CD8-positive, alpha-beta memory T cell (primary cell): Measurements from ENCODE around the gene IVNS1ABP. TPM values are rescaled to one million over a fixed set of nuclear protein-coding genes. Genes with fewer than 3 reads are reported as not detected.
A peak's percentile ranks its signal among the peaks of the same experiment; 100 is the strongest.

Experiments used
- CTCF ChIA-PET: fragments of 350-600 bp; sonication (Branson Sonifier 250); formaldehyde crosslinking; loops from one replicate; lab custom pipeline; 2021; ENCODE audit warnings: antibody characterized with exemption; lab: Charles Lee
- POLR2A ChIA-PET: fragments of 350-600 bp; sonication (Branson Sonifier 250); formaldehyde crosslinking; loops from one replicate; lab custom pipeline; 2021; ENCODE audit warnings: antibody characterized with exemption; lab: Charles Lee
- DNase-seq, 5 donors: peaks; one replicate each; pipeline versions ENCODE4 v3.0.0 to v3.0.0-alpha.2; 2020 to 2022; ENCODE audit warnings: mixed read lengths in 1 of 5
- H3K27ac ChIP-seq: one replicate; pipeline ENCODE4 v1.7.0; 2013; ENCODE audit warnings: low read depth, mild to moderate bottlenecking, low read length, moderate library complexity
- H3K27me3 ChIP-seq: 2 replicates; pipeline ENCODE4 v1.7.0; 2013; ENCODE audit warnings: low read length, mild to moderate bottlenecking; ENCODE audit not compliant: insufficient read depth, poor library complexity, severe bottlenecking
- H3K36me3 ChIP-seq: 2 replicates; pipeline ENCODE4 v1.7.0; 2013; ENCODE audit warnings: mild to moderate bottlenecking, low read length, moderate library complexity; ENCODE audit not compliant: insufficient read depth
- H3K4me1 ChIP-seq: 2 replicates; pipeline ENCODE4 v1.7.0; 2013; ENCODE audit warnings: mild to moderate bottlenecking, low read length, moderate library complexity; ENCODE audit not compliant: insufficient read depth
- H3K4me3 ChIP-seq: 2 replicates; pipeline ENCODE4 v1.7.0; 2013; ENCODE audit warnings: mild to moderate bottlenecking, low read length
- H3K9me3 ChIP-seq: 2 replicates; pipeline ENCODE4 v1.7.0; 2013; ENCODE audit warnings: mild to moderate bottlenecking, low read length
- H3K27ac Mint-ChIP-seq, 8 donors: one replicate each; pipeline ENCODE4 v1.8.0; 2020 to 2021; ENCODE audit warnings: mixed read lengths in 8 of 8, mild to moderate bottlenecking in 6 of 8, inconsistent platforms in 3 of 8, moderate library complexity in 3 of 8
- H3K27me3 Mint-ChIP-seq, 2 donors: one replicate each; pipeline ENCODE4 v1.8.0; 2020 to 2021; ENCODE audit warnings: mixed read lengths in 2 of 2, mild to moderate bottlenecking in 1 of 2, moderate library complexity in 1 of 2
- H3K36me3 Mint-ChIP-seq, 3 donors: one replicate each; pipeline ENCODE4 v1.8.0; 2020 to 2021; ENCODE audit warnings: mixed read lengths in 3 of 3, inconsistent platforms in 1 of 3, mild to moderate bottlenecking in 1 of 3
- H3K4me1 Mint-ChIP-seq, 3 donors: one replicate each; pipeline ENCODE4 v1.8.0; 2020 to 2021; ENCODE audit warnings: mixed read lengths in 3 of 3, inconsistent platforms in 1 of 3, mild to moderate bottlenecking in 1 of 3
- H3K4me3 Mint-ChIP-seq, 7 donors: one replicate each; pipeline ENCODE4 v1.8.0; 2020 to 2021; ENCODE audit warnings: mixed read lengths in 7 of 7, mild to moderate bottlenecking in 6 of 7, moderate library complexity in 4 of 7, inconsistent platforms in 2 of 7
- H3K9me3 Mint-ChIP-seq, 5 donors: one replicate each; pipeline ENCODE4 v1.8.0; 2020 to 2022; ENCODE audit warnings: mixed read lengths in 5 of 5, mild to moderate bottlenecking in 3 of 5, moderate library complexity in 2 of 5, inconsistent platforms in 1 of 5
- polyA plus RNA-seq: library from polyadenylated mRNA; unstranded; fragments of 300-500 nt; fragmentation: Illumina TruSeq; gene quantifications from one replicate; pipeline ENCODE4 v1.2.3, GENCODE V29; 2021
- total RNA-seq, 2 experiments: library from RNA; stranded (reverse); gene quantifications; one replicate each; pipeline ENCODE4 v1.2.3, GENCODE V29; 2021

Gene IVNS1ABP
- total and polyA plus RNA-seq, 3 experiments from 2014 or later = 51.7 to 208 (median 205) TPM

DNA sequence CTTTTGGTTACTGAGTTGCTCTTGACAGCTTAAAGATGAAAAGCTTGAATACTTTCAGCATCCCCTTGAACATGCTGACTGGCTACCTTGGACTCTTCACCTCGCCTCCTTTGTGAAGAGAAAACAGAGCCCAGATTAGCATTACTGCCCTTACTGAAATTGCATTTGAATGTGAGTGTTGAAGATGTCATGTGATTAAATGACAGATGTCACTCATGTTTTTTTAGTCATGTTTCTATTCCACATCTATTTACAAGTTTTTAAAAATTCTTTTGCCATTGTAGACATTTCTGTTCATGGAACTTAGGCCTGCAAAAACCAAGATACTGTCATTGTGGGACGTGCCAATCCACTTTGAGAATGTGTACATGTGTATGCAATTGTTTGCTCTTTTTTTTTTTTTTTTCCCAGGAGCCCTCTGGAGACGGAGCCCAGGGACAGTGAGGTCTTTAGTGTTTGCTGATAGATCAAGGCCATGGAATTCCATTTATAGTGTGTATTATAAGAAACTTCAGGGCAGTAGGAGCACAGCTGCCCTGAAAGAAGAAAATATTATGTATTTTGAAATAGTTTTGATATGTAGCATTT lies 25.7 kb upstream of the IVNS1ABP start:
- ChIA-PET POLR2A (interaction anchor here (0.5 kb wide), 1 partner anchor 9 kb away, joined by 4 read pairs; no protein-coding TSS in a partner anchor), CTCF (no interaction called here)
- no peak overlapping the region for H3K4me3 ChIP-seq
- DNase-seq = no peak
- Mint-ChIP-seq H3K36me3 (no peaks in the 10 kb centered on the region), H3K4me3 (no peak overlapping the region), H3K4me1 (peaks cover 42 to 57% (median 56%) of the 10 kb centered on the region in 3 donors), H3K9me3 (no peaks in the 10 kb centered on the region), H3K27ac (no peak overlapping the region), H3K27me3 (no peaks in the 10 kb centered on the region)
- peaks cover 49% of the 10 kb centered on the region for H3K4me1 ChIP-seq
- no peak overlapping the region for H3K27ac ChIP-seq
- H3K27me3 ChIP-seq = no peaks in the 10 kb centered on the region
- H3K36me3 ChIP-seq = no peaks in the 10 kb centered on the region
- H3K9me3 ChIP-seq = no peaks in the 10 kb centered on the region

DNA sequence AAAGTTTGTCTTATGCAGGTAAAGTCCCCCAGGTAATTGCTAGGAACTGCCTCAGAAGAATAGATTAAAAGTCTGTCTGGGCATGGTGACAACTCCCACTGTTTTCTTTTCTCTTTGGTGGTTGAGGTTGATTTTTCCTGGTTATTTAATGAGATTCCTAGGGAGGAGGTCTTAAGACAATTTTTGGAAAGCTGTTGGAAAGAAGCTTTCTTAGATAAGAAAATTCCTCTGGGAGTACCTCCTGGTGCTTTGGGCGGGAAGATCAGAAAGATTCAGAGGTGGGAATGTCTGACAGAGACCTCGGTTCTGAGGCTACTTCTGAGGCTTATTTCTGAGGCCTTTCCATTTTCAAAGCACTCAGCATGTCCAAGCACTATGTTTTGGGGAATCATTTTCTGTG lies 25.0 kb upstream of the IVNS1ABP start:
- Mint-ChIP-seq H3K9me3 (no peaks in the 10 kb centered on the region), H3K27ac (peak overlapping the region in 1 of 8 donors; percentile 74), H3K36me3 (no peaks in the 10 kb centered on the region), H3K4me3 (no peak overlapping the region), H3K27me3 (no peaks in the 10 kb centered on the region), H3K4me1 (peaks cover 41 to 59% (median 57%) of the 10 kb centered on the region in 3 donors)
- ChIA-PET POLR2A (interaction anchor here (0.5 kb wide), 1 partner anchor 9 kb away, joined by 4 read pairs; no protein-coding TSS in a partner anchor), CTCF (no interaction called here)
- H3K4me3 ChIP-seq = no peak overlapping the region
- no peaks in the 10 kb centered on the region for H3K27me3 ChIP-seq
- H3K4me1 ChIP-seq = peaks cover 47% of the 10 kb centered on the region
- H3K36me3 ChIP-seq = no peaks in the 10 kb centered on the region
- no peaks in the 10 kb centered on the region for H3K9me3 ChIP-seq
- DNase-seq = no peak
- no peak overlapping the region for H3K27ac ChIP-seq

DNA sequence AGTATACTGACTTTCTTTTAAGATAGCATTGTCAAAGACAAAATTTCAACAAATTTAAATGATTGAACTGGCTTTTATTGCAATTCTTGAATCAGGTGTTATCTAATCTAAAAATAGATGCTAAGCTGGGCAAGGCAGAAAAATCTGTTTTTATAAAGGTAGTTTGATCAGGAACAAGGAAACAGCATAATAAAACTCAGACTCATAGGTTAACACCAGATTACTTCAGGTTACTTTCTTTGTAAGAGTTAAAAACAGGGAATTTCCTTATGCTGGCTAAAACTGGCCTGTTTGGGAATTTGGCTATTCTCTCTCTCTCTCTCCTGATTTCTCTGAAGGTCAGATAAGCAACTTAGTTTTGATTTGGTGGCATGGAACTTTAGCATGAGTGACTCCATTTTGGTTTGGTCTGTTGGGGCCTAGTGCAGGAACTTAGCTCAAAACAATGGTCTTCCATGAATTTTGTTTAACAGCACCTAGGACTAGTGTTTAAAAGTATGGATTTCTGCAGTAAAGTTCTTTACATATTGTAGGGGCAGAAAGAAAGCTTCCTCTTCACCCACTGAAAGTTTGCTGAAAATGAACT lies 24.2 kb upstream of the IVNS1ABP start:
- Histone ChIP-seq H3K4me1 (peaks cover 40% of the 10 kb centered on the region), H3K36me3 (no peaks in the 10 kb centered on the region), H3K27me3 (no peaks in the 10 kb centered on the region), H3K9me3 (no peaks in the 10 kb centered on the region), H3K4me3 (no peak overlapping the region), H3K27ac (no peak overlapping the region)
- Mint-ChIP-seq H3K4me1 (peaks cover 34 to 53% (median 51%) of the 10 kb centered on the region in 3 donors), H3K9me3 (no peaks in the 10 kb centered on the region), H3K4me3 (no peak overlapping the region), H3K27me3 (no peaks in the 10 kb centered on the region), H3K27ac (no peak overlapping the region), H3K36me3 (no peaks in the 10 kb centered on the region)
- ChIA-PET POLR2A (no interaction called here), CTCF (no interaction called here)
- no peak for DNase-seq

DNA sequence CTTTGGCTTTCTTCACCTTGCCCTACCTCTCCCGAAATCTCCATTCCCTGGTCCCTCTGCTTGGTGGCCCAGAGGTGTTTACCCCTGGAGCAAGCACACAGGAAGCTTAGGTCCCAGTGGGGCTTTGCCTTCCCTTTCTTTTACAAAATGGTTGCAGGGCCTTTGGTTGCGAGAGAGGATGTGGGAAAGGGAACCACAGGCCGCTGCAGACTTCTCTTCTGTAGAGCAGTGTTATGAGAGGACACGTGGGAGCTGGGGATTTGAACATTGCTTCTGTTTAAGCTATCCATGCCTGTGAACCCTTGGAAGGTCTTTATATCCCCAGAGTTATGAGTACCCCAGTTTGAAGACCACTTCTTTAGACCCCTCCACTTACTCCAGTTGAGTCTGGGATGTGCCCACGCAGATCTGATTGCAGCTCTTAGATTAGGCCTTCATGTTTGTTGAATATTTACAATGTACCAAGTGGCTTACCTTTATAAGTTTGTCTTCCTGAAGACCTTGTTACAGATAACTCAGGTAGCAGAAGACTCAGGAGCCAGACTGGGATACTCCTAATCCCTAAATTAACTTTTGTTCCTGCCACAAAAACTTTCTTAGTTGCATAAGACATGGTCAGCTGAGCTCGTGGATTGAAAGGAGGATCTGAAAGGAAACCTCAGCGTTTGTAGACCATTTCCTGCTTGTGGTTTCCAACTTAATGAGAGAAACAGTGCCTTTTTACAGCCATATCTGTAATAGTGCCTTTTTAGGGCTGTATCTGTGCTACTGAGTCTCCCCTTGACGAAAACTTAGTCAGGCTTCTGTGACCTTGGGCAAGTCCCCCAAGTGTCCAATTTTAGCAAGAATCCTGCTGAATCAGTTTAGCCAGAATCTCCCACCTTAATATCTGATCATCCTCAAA lies 21.9 kb upstream of the IVNS1ABP start:
- POLR2A ChIA-PET = interaction anchor here (0.8 to 2.6 kb wide), 4 partner anchors 13 to 228 kb away, joined by 3 to 21 read pairs (median 4); partner anchors contain the start of gene IVNS1ABP
- Histone ChIP-seq H3K27me3 (no peaks in the 10 kb centered on the region), H3K27ac (no peak overlapping the region), H3K4me3 (peak overlapping the region; percentile 11), H3K36me3 (no peaks in the 10 kb centered on the region), H3K4me1 (peaks cover 34% of the 10 kb centered on the region), H3K9me3 (no peaks in the 10 kb centered on the region)
- H3K9me3 Mint-ChIP-seq = no peaks in the 10 kb centered on the region
- CTCF ChIA-PET = interaction anchor here (3.5 kb wide), 1 partner anchor 21 kb away, joined by 19 read pairs; the partner anchor contains the start of gene IVNS1ABP
- H3K36me3 Mint-ChIP-seq = no peaks in the 10 kb centered on the region
- H3K4me1 Mint-ChIP-seq = peaks cover 29 to 45% (median 45%) of the 10 kb centered on the region in 3 donors
- H3K4me3 Mint-ChIP-seq = peak overlapping the region in 6 of 7 donors; percentile 57 to 79 (median 62)
- H3K27ac Mint-ChIP-seq = peak overlapping the region; percentile 74 to 98 (median 80)
- H3K27me3 Mint-ChIP-seq = no peaks in the 10 kb centered on the region
- peak; percentile 15 to 71 (median 54) for DNase-seq

DNA sequence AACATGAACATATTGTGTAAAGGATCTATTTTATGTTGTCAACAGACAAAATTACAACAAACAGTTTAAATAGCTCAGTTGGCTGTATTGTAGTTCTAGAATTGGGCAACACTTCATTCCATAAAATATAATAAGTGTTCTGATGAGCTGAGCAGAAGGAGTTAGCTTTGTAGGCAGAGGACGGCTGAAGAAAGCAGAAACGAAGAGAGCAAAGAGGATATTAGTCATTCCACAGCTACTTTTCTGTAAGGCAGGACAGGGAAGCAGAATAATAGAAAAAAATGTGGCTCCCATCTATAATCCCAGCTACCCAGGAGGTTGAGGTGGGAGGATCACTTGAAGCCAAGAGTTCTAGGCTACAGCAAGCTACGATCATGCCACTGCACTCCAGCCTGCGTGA lies 20.2 kb upstream of the IVNS1ABP start:
- DNase-seq = no peak
- H3K36me3 Mint-ChIP-seq = no peaks in the 10 kb centered on the region
- CTCF ChIA-PET = interaction anchor here (3.5 kb wide), 1 partner anchor 19 kb away, joined by 19 read pairs; the partner anchor contains the start of gene IVNS1ABP
- Histone ChIP-seq H3K4me1 (peaks cover 34% of the 10 kb centered on the region), H3K27me3 (no peaks in the 10 kb centered on the region), H3K9me3 (no peaks in the 10 kb centered on the region), H3K4me3 (no peak overlapping the region), H3K27ac (no peak overlapping the region), H3K36me3 (no peaks in the 10 kb centered on the region)
- POLR2A ChIA-PET = interaction anchor here (0.9 kb wide), 2 partner anchors 19 to 230 kb away, joined by 3 read pairs; partner anchors contain the start of gene IVNS1ABP
- H3K27ac Mint-ChIP-seq = peak overlapping the region in 2 of 8 donors; percentile 66 to 69
- peaks cover 29 to 45% (median 45%) of the 10 kb centered on the region in 3 donors for H3K4me1 Mint-ChIP-seq
- no peaks in the 10 kb centered on the region for H3K9me3 Mint-ChIP-seq
- H3K4me3 Mint-ChIP-seq = no peak overlapping the region
- no peaks in the 10 kb centered on the region for H3K27me3 Mint-ChIP-seq

DNA sequence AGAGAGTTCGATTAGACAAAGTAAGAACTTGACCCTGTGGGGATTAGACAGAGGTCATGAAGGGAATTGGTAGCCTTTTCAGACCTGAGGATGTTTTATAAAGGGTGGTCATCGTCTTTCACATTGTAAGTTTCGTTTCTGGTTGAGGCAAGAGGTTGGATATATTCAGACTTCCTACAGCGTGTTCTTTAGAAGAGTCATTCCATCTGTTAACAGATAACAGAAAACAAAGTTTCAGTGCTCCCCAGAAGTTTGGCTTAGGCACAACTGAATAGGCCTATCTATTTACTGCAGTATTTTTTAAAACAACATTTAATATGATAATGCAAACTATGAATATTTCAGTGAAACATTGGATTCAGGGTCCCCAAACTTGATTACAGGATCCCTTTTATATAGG lies 17.1 kb upstream of the IVNS1ABP start:
- no peak overlapping the region for H3K27ac ChIP-seq
- CTCF ChIA-PET = no interaction called here
- no peak overlapping the region for H3K27ac Mint-ChIP-seq
- no peaks in the 10 kb centered on the region for H3K36me3 ChIP-seq
- H3K27me3 Mint-ChIP-seq = no peaks in the 10 kb centered on the region
- no peak overlapping the region for H3K4me3 ChIP-seq
- no peaks in the 10 kb centered on the region for H3K27me3 ChIP-seq
- H3K4me1 Mint-ChIP-seq = peaks cover 12 to 22% (median 21%) of the 10 kb centered on the region in 3 donors
- POLR2A ChIA-PET = no interaction called here
- H3K4me1 ChIP-seq = peaks cover 11% of the 10 kb centered on the region
- no peaks in the 10 kb centered on the region for H3K9me3 Mint-ChIP-seq
- no peak for DNase-seq
- H3K4me3 Mint-ChIP-seq = no peak overlapping the region
- no peaks in the 10 kb centered on the region for H3K9me3 ChIP-seq
- no peaks in the 10 kb centered on the region for H3K36me3 Mint-ChIP-seq

DNA sequence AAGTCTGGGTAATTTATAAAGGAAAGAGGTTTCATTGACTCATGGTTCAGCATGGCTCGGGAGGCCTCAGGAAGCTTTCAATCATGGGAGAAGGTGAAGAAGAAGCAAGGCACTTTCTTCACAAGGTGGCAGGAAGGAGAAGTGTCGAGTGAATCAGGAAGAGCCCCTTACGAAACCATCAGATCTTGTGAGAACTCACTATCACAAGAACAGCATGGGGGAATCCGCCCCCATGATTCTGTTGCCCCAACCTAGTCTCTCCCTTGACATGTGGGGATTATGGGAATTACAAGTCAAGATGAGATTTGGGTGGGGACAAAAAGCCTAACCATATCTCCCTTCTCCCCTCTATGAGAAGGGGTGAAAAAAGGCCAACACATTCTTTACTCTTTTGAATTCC lies 11.2 kb upstream of the IVNS1ABP start:
- POLR2A ChIA-PET = no interaction called here
- CTCF ChIA-PET = no interaction called here
- Mint-ChIP-seq H3K4me1 (no peaks in the 10 kb centered on the region), H3K27me3 (peaks cover 0 to 1% of the 10 kb centered on the region in 2 donors), H3K9me3 (no peaks in the 10 kb centered on the region), H3K4me3 (no peak overlapping the region), H3K27ac (no peak overlapping the region), H3K36me3 (no peaks in the 10 kb centered on the region)
- H3K27me3 ChIP-seq = no peaks in the 10 kb centered on the region
- no peak for DNase-seq
- H3K36me3 ChIP-seq = no peaks in the 10 kb centered on the region
- H3K9me3 ChIP-seq = no peaks in the 10 kb centered on the region
- no peak overlapping the region for H3K27ac ChIP-seq
- H3K4me3 ChIP-seq = no peak overlapping the region
- H3K4me1 ChIP-seq = no peaks in the 10 kb centered on the region
